DOHH2 (cell line): ENCODE results near the gene RPTOR.

Experiments
- H3F3A ChIP-seq: fragments of 200-600 bp; sonication (generic), shearing (Covaris generic); 2 replicates; pipeline ENCODE4 v1.6.0; 2016; ENCODE audit warnings: antibody characterized with exemption, mild to moderate bottlenecking; ENCODE audit not compliant: control insufficient read depth, insufficient read depth
- H3K27ac ChIP-seq: fragments of 200-600 bp; sonication (generic); 2 replicates; pipeline ENCODE4 v1.5.1; 2014; ENCODE audit warnings: low read depth, mild to moderate bottlenecking, low read length, moderate library complexity
- H3K27me3 ChIP-seq: fragments of 200-600 bp; sonication (generic); 2 replicates; pipeline ENCODE4 v1.6.1; 2014; ENCODE audit warnings: mild to moderate bottlenecking, low read length, mixed read lengths; ENCODE audit not compliant: control insufficient read depth
- H3K36me3 ChIP-seq: fragments of 200-600 bp; sonication (generic); 2 replicates; pipeline ENCODE4 v1.6.1; 2014; ENCODE audit warnings: mild to moderate bottlenecking, low read length, moderate library complexity, mixed read lengths; ENCODE audit not compliant: control insufficient read depth
- H3K4me1 ChIP-seq: fragments of 200-600 bp; sonication (generic); 2 replicates; pipeline ENCODE4 v1.6.1; 2014; ENCODE audit warnings: mild to moderate bottlenecking, low read length, mixed read lengths; ENCODE audit not compliant: control insufficient read depth
- H3K4me2 ChIP-seq: fragments of 200-600 bp; sonication (generic); 2 replicates; pipeline ENCODE4 v1.6.0; 2014; ENCODE audit warnings: mild to moderate bottlenecking, low read length, moderate library complexity
- H3K4me3 ChIP-seq: fragments of 200-600 bp; sonication (generic); 2 replicates; pipeline ENCODE4 v1.5.1; 2014; ENCODE audit warnings: mild to moderate bottlenecking, low read length, mixed read lengths
- H3K79me2 ChIP-seq: fragments of 200-600 bp; sonication (generic); 2 replicates; pipeline ENCODE4 v1.6.1; 2014; ENCODE audit warnings: mild to moderate bottlenecking, low read length, mixed read lengths; ENCODE audit not compliant: control insufficient read depth
- H3K9me2 ChIP-seq: fragments of 200-600 bp; sonication (generic); replicated peaks from 2 replicates; pipeline ENCODE4 v1.6.1; 2014; ENCODE audit warnings: mild to moderate bottlenecking, low read length, mixed read lengths; ENCODE audit not compliant: control insufficient read depth
- H3K9me3 ChIP-seq: fragments of 200-600 bp; sonication (generic); 2 replicates; pipeline ENCODE4 v1.6.1; 2014; ENCODE audit warnings: antibody characterized with exemption, low read length, mixed read lengths; ENCODE audit not compliant: control insufficient read depth, insufficient read depth
- H4K20me1 ChIP-seq: fragments of 200-600 bp; sonication (generic); 2 replicates; pipeline ENCODE4 v1.6.0; 2014; ENCODE audit warnings: low read depth, mild to moderate bottlenecking, antibody characterized with exemption, low read length, moderate library complexity; ENCODE audit not compliant: control insufficient read depth, insufficient read depth
- CTCF ChIP-seq: fragments of 200-600 bp; sonication (generic); IDR thresholded peaks from one replicate; pipeline ENCODE4 v1.5.1; 2014; ENCODE audit warnings: antibody characterized with exemption, mild to moderate bottlenecking, low read depth, low read length; ENCODE audit not compliant: poor library complexity, severe bottlenecking
- EZH2phosphoT487 ChIP-seq: fragments of 200-600 bp; sonication (generic); IDR thresholded peaks from 2 replicates; pipeline ENCODE4 v1.6.1; 2017; ENCODE audit warnings: borderline replicate concordance, mild to moderate bottlenecking, antibody characterized with exemption, low read length, moderate library complexity, mixed read lengths

RPTOR gene

GRCh38 chr17:80882323-80882722 is 337.7 kb downstream of the RPTOR start:
- H3K27me3 ChIP-seq, result no peaks in the 10 kb centered on the region
- H3K4me3 ChIP-seq, result no peak overlapping the region
- H3K79me2 ChIP-seq, result no peaks in the 10 kb centered on the region; the same call in 1 of the 2 replicates
- H3K4me1 ChIP-seq, result peaks cover 7% of the 10 kb centered on the region
- no peak for TF ChIP-seq CTCF
- TF ChIP-seq EZH2phosphoT487, result no peak
- no peaks in the 10 kb centered on the region for H3K9me2 ChIP-seq
- H3F3A ChIP-seq, result no peaks in the 10 kb centered on the region
- H3K36me3 ChIP-seq, result peaks cover 18% of the 10 kb centered on the region; the same call in 1 of the 2 replicates
- H3K27ac ChIP-seq, result no peak overlapping the region
- no peaks in the 10 kb centered on the region for H4K20me1 ChIP-seq
- no peak overlapping the region for H3K4me2 ChIP-seq
- no peaks in the 10 kb centered on the region for H3K9me3 ChIP-seq

- no peaks in the 10 kb centered on the region for H3K4me1 ChIP-seq
- no peak overlapping the region for H3K4me3 ChIP-seq
- no peaks in the 10 kb centered on the region for H3K9me3 ChIP-seq
- H3K27ac ChIP-seq, result no peak overlapping the region
- H3K36me3 ChIP-seq, result peaks cover 18% of the 10 kb centered on the region; the same call in 1 of the 2 replicates
- no peak for TF ChIP-seq CTCF
- no peak for TF ChIP-seq EZH2phosphoT487
- no peaks in the 10 kb centered on the region for H3K27me3 ChIP-seq
- H4K20me1 ChIP-seq, result no peaks in the 10 kb centered on the region
- no peaks in the 10 kb centered on the region for H3K9me2 ChIP-seq
- no peaks in the 10 kb centered on the region for H3K79me2 ChIP-seq
- no peak overlapping the region for H3K4me2 ChIP-seq
- H3F3A ChIP-seq, result no peaks in the 10 kb centered on the region
These were observed 338.5 kb downstream of the RPTOR start for GRCh38 chr17:80882926-80883685.

GRCh38 chr17:80883831-80884735 is 339.4 kb downstream of the RPTOR start:
- no peaks in the 10 kb centered on the region for H3F3A ChIP-seq
- H4K20me1 ChIP-seq, result no peaks in the 10 kb centered on the region
- H3K9me2 ChIP-seq, result no peaks in the 10 kb centered on the region
- peaks cover 18% of the 10 kb centered on the region; the same call in 1 of the 2 replicates for H3K36me3 ChIP-seq
- H3K27ac ChIP-seq, result no peak overlapping the region
- H3K9me3 ChIP-seq, result no peaks in the 10 kb centered on the region
- no peaks in the 10 kb centered on the region for H3K79me2 ChIP-seq
- H3K4me3 ChIP-seq, result no peak overlapping the region
- no peaks in the 10 kb centered on the region for H3K4me1 ChIP-seq
- H3K4me2 ChIP-seq, result no peak overlapping the region
- TF ChIP-seq CTCF, result no peak
- no peaks in the 10 kb centered on the region for H3K27me3 ChIP-seq
